DOHH2 (cell line): Measurements from ENCODE around the gene ERG28.
A peak's percentile ranks its signal among the peaks of the same experiment; 100 is the strongest.

Experiments used
- H3F3A ChIP-seq: fragments of 200-600 bp; sonication (generic), shearing (Covaris generic); 2 replicates; pipeline ENCODE4 v1.6.0; 2016; ENCODE audit warnings: antibody characterized with exemption, mild to moderate bottlenecking; ENCODE audit not compliant: control insufficient read depth, insufficient read depth
- H3K27ac ChIP-seq: fragments of 200-600 bp; sonication (generic); 2 replicates; pipeline ENCODE4 v1.5.1; 2014; ENCODE audit warnings: low read depth, mild to moderate bottlenecking, low read length, moderate library complexity
- H3K27me3 ChIP-seq: fragments of 200-600 bp; sonication (generic); 2 replicates; pipeline ENCODE4 v1.6.1; 2014; ENCODE audit warnings: mild to moderate bottlenecking, low read length, mixed read lengths; ENCODE audit not compliant: control insufficient read depth
- H3K36me3 ChIP-seq: fragments of 200-600 bp; sonication (generic); 2 replicates; pipeline ENCODE4 v1.6.1; 2014; ENCODE audit warnings: mild to moderate bottlenecking, low read length, moderate library complexity, mixed read lengths; ENCODE audit not compliant: control insufficient read depth
- H3K4me1 ChIP-seq: fragments of 200-600 bp; sonication (generic); 2 replicates; pipeline ENCODE4 v1.6.1; 2014; ENCODE audit warnings: mild to moderate bottlenecking, low read length, mixed read lengths; ENCODE audit not compliant: control insufficient read depth
- H3K4me2 ChIP-seq: fragments of 200-600 bp; sonication (generic); 2 replicates; pipeline ENCODE4 v1.6.0; 2014; ENCODE audit warnings: mild to moderate bottlenecking, low read length, moderate library complexity
- H3K4me3 ChIP-seq: fragments of 200-600 bp; sonication (generic); 2 replicates; pipeline ENCODE4 v1.5.1; 2014; ENCODE audit warnings: mild to moderate bottlenecking, low read length, mixed read lengths
- H3K79me2 ChIP-seq: fragments of 200-600 bp; sonication (generic); 2 replicates; pipeline ENCODE4 v1.6.1; 2014; ENCODE audit warnings: mild to moderate bottlenecking, low read length, mixed read lengths; ENCODE audit not compliant: control insufficient read depth
- H3K9me2 ChIP-seq: fragments of 200-600 bp; sonication (generic); replicated peaks from 2 replicates; pipeline ENCODE4 v1.6.1; 2014; ENCODE audit warnings: mild to moderate bottlenecking, low read length, mixed read lengths; ENCODE audit not compliant: control insufficient read depth
- H3K9me3 ChIP-seq: fragments of 200-600 bp; sonication (generic); 2 replicates; pipeline ENCODE4 v1.6.1; 2014; ENCODE audit warnings: antibody characterized with exemption, low read length, mixed read lengths; ENCODE audit not compliant: control insufficient read depth, insufficient read depth
- H4K20me1 ChIP-seq: fragments of 200-600 bp; sonication (generic); 2 replicates; pipeline ENCODE4 v1.6.0; 2014; ENCODE audit warnings: low read depth, mild to moderate bottlenecking, antibody characterized with exemption, low read length, moderate library complexity; ENCODE audit not compliant: control insufficient read depth, insufficient read depth
- CTCF ChIP-seq: fragments of 200-600 bp; sonication (generic); IDR thresholded peaks from one replicate; pipeline ENCODE4 v1.5.1; 2014; ENCODE audit warnings: antibody characterized with exemption, mild to moderate bottlenecking, low read depth, low read length; ENCODE audit not compliant: poor library complexity, severe bottlenecking
- EZH2phosphoT487 ChIP-seq: fragments of 200-600 bp; sonication (generic); IDR thresholded peaks from 2 replicates; pipeline ENCODE4 v1.6.1; 2017; ENCODE audit warnings: borderline replicate concordance, mild to moderate bottlenecking, antibody characterized with exemption, low read length, moderate library complexity, mixed read lengths

Gene ERG28

GRCh38 chr14:75655235-75655634 is 5.4 kb downstream of the ERG28 start:
- no peak for TF ChIP-seq EZH2phosphoT487
- TF ChIP-seq CTCF, result no peak
- H3K36me3 ChIP-seq, result peaks cover 80% of the 10 kb centered on the region
- H3F3A ChIP-seq, result no peaks in the 10 kb centered on the region
- no peaks in the 10 kb centered on the region for H3K9me3 ChIP-seq
- H3K9me2 ChIP-seq, result no peaks in the 10 kb centered on the region
- peaks cover 29% of the 10 kb centered on the region for H3K79me2 ChIP-seq
- H3K27me3 ChIP-seq, result no peaks in the 10 kb centered on the region
- H3K4me3 ChIP-seq, result no peak overlapping the region
- peaks cover 18% of the 10 kb centered on the region for H3K4me1 ChIP-seq
- H4K20me1 ChIP-seq, result no peaks in the 10 kb centered on the region
- no peak overlapping the region for H3K4me2 ChIP-seq
- no peak overlapping the region for H3K27ac ChIP-seq

- no peaks in the 10 kb centered on the region for H3F3A ChIP-seq
- H3K36me3 ChIP-seq, result peaks cover 90% of the 10 kb centered on the region
- no peak overlapping the region for H3K4me2 ChIP-seq
- no peak overlapping the region for H3K4me3 ChIP-seq
- no peak overlapping the region for H3K27ac ChIP-seq
- H3K4me1 ChIP-seq, result peaks cover 8% of the 10 kb centered on the region
- H3K9me2 ChIP-seq, result no peaks in the 10 kb centered on the region
- H4K20me1 ChIP-seq, result no peaks in the 10 kb centered on the region
- peak; percentile 96 for TF ChIP-seq CTCF
- TF ChIP-seq EZH2phosphoT487, result no peak
- H3K27me3 ChIP-seq, result no peaks in the 10 kb centered on the region
- H3K9me3 ChIP-seq, result no peaks in the 10 kb centered on the region
- H3K79me2 ChIP-seq, result peaks cover 19% of the 10 kb centered on the region
These were observed 6.4 kb downstream of the ERG28 start for GRCh38 chr14:75654127-75654732.

- no peaks in the 10 kb centered on the region for H3K27me3 ChIP-seq
- H3K9me3 ChIP-seq, result no peaks in the 10 kb centered on the region
- H3K4me1 ChIP-seq, result peaks cover 3% of the 10 kb centered on the region
- H3K79me2 ChIP-seq, result peaks cover 13% of the 10 kb centered on the region
- peaks cover 88% of the 10 kb centered on the region for H3K36me3 ChIP-seq
- H3K27ac ChIP-seq, result no peak overlapping the region
- no peak overlapping the region for H3K4me3 ChIP-seq
- TF ChIP-seq EZH2phosphoT487 (no peak), CTCF (no peak)
- H3K9me2 ChIP-seq, result no peaks in the 10 kb centered on the region
- H3K4me2 ChIP-seq, result no peak overlapping the region
- H3F3A ChIP-seq, result no peaks in the 10 kb centered on the region
- no peaks in the 10 kb centered on the region for H4K20me1 ChIP-seq
These were observed 7.1 kb downstream of the ERG28 start for GRCh38 chr14:75653563-75653962.
